GM12801 (cell line): ENCODE results near the gene SOX6.

Source experiments
- TF ChIP-seq, protein P1 (sequence below): IDR thresholded peaks from one replicate; pipeline ENCODE4 v1.5.1; 2011; ENCODE audit warnings: control low read depth; ENCODE audit not compliant: insufficient read length; ENCODE audit errors: extremely low read depth

The SOX6 gene

DNA sequence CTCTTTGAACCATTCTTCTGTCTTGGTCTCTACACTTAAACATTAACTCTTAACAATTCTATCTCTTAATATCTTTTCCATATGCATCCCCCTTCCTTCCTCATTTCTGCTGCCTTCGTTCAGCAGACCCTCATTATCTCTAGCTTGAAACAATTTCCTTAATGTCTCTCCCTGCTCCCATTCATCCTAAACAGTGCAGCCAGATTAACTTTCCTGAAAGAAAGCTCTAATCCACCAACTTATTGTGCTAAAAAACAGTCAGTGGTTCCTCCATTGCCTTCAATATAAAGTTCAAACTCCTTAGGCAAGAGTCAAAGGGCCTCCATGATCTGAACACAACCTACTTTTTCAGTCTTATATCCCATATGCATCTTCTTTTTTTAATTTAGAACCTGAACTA lies 42.5 kb downstream of the SOX6 start:
- TF ChIP-seq, protein P1, sequence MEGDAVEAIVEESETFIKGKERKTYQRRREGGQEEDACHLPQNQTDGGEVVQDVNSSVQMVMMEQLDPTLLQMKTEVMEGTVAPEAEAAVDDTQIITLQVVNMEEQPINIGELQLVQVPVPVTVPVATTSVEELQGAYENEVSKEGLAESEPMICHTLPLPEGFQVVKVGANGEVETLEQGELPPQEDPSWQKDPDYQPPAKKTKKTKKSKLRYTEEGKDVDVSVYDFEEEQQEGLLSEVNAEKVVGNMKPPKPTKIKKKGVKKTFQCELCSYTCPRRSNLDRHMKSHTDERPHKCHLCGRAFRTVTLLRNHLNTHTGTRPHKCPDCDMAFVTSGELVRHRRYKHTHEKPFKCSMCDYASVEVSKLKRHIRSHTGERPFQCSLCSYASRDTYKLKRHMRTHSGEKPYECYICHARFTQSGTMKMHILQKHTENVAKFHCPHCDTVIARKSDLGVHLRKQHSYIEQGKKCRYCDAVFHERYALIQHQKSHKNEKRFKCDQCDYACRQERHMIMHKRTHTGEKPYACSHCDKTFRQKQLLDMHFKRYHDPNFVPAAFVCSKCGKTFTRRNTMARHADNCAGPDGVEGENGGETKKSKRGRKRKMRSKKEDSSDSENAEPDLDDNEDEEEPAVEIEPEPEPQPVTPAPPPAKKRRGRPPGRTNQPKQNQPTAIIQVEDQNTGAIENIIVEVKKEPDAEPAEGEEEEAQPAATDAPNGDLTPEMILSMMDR, result no peak

DNA sequence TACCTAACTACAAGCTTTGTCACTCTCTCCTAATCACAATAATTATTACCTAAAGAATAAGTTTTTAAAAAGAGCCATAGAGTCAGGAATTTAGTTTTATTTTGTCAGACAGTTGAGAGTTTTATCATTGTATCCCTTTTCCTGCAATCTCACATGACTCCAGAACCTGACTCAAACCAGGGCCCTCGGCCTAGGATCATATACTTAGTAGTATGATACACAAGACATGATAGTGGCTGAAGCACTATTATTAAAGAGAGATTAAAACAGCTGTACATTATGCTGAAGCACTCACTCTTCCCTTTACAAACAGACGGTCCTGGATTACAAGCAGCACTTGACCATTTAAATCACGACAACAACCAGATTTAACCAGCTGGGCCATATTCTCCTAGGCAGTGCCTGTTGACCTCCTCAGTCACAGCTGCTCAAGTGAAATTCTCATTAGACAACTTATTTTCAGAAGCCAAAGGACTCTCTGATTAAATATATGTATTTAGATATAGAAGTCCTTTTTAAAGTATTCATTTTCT lies 44.0 kb downstream of the SOX6 start:
- TF ChIP-seq, protein P1, result no peak

DNA sequence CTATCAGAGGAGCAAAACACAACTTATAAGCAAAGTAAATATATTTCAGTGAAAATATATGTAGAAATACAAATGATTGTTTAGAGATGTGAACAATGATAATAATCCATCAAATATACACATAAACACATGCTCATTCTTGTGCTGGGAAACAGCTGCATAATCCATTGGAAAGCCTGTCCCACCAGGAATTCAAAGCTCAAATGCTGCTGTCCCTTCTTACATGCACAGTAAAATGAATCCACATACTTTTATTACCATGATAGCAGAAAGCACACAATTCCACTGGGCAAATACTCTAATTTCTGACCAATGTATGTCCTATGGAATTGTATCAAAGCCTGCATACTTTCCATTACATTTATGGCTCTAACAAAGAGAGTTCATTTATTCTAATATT lies 44.5 kb downstream of the SOX6 start:
- TF ChIP-seq, protein P1, result no peak

DNA sequence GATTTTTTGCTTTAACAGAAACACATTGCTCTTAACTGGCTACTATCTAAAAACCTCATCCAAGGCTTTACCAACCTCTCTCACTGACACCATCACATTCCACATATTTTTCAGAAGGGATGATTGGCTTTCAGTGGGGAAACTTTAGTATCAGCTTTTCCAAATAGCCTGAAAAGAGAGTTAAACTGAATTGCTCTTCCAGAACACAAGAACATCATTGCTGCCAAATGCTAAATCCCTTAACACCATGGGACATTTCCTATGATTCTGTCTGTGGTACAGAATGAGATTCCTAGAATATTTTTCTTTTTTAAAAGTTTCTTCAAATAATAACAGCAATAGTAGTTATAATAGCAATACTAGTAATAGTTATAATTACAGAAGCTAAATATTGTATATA lies 45.4 kb downstream of the SOX6 start:
- TF ChIP-seq, protein P1, result no peak

DNA sequence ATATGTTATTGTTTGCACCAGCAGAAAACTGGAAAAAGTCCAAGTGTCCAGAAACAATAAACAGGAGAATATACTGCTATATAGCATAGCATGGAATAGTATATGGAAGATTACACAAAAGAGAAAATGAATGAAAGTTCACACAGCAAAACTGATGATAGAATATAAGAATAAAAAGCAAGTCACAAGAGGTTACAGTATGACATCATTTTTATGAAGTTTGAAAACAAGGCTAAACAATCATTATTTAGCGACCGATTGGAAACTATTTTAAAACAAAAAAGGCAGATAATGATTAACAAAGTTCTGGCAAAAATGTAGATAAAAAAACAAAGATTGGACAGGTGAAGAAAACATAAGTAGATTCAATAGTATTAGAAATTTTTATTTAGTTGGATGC lies 47.1 kb downstream of the SOX6 start:
- TF ChIP-seq, protein P1, result no peak

DNA sequence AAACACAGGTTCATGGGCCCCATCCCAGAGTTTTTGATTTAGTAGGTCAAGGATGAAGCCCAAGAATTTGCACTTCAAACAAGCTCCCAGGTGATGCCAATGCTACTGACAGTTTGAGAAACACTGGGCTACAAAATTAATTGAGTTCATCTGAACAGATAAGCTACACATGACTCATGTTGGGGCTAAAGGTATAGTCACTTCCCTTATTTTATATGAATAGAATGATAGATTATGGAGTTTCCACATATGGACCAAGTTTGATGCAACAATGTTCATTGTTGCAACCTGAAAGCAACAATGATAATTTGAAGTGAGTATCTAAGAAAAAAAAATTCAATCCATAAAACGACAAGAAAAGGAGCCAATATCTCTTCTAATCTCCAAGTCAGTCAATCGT lies 54.9 kb downstream of the SOX6 start:
- TF ChIP-seq, protein P1, result no peak

DNA sequence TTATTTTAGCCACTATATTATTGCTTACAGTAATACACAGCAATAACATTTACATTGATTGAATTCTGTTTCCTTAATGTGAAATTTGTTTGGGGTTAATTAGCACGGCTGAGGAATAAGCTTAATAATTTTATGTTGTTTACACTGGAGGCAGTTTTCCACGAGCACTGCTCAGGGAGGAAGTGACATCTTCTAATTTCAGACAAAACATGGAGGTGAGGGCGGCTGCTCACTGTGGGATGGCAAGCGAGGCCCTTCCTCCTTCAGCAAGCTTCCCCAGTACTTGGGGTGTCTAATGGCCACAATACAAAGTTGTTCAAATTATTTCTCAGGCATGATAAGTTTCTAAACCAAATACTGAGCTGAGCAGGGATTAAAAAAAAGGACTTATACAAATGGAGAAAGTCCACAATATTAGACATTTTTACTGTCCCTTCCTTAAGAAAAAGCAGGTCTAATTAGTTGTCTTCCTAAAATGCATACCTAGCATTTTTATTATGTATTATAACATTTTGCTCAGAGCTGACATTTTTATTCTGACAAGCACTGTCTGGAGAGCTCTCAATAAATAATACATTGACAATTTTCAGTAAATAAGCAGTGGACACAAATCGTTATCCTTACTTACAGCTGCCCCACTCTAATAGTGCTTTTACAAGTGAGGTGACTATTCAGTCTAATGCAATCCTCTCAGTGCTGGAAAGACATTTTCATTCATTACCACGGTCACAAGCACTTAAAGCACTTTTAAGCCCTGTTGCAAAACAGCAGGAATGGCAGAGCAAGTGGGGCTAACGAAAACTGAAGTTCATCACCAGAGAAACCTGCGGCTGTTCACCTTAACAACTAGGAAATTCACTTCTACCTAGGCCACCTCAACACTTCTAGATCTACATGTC lies 56.2 kb downstream of the SOX6 start:
- TF ChIP-seq, protein P1, result no peak
